SK-N-SH (cell line): ENCODE measurements around the gene BSX. TPM values are rescaled to one million over a fixed set of nuclear protein-coding genes. Genes with fewer than 3 reads are reported as not detected.

ENCODE experiments used
- CTCF ChIA-PET: fragments of 300-600, 350-600 bp; formaldehyde crosslinking; extraction: SDS; loops from one replicate; lab custom pipeline; 2021; lab: Yijun Ruan, JAX
- POLR2A ChIA-PET: fragments of 350-600 bp; sonication (Branson Sonifier 250); formaldehyde crosslinking; extraction: SDS; loops from one replicate; lab custom pipeline; 2020; ENCODE audit warnings: antibody characterized with exemption, inconsistent platforms; lab: Yijun Ruan, JAX
- DNase-seq: peaks from one replicate; pipeline ENCODE4 v3.0.0; 2012
- H2AFZ ChIP-seq: fragments of 200-600 bp; sonication (generic); 2 replicates; pipeline ENCODE4 v1.8.1; 2016; ENCODE audit warnings: antibody characterized with exemption, mild to moderate bottlenecking, low read depth
- H3F3A ChIP-seq: fragments of 200-600 bp; sonication (generic); replicated peaks from 2 replicates; pipeline ENCODE3; 2016; ENCODE audit warnings: antibody characterized with exemption, mild to moderate bottlenecking; ENCODE audit not compliant: insufficient read depth
- H3K27ac ChIP-seq, 2 experiments: fragments of 200-500 bp in 1 of 2; fragments of 200-600 bp in 1 of 2; sonication (Bioruptor generic) in 1 of 2; sonication (generic), shearing (Covaris generic) in 1 of 2; 2 replicates each; pipeline versions ENCODE4 v1.5.1 to v1.6.1; 2014 to 2016; ENCODE audit warnings: low read depth in 2 of 2, inconsistent platforms in 1 of 2, low read length in 1 of 2, mild to moderate bottlenecking in 1 of 2, mixed read lengths in 1 of 2
- H3K27me3 ChIP-seq: fragments of 200-600 bp; sonication (generic), shearing (Covaris generic); 2 replicates; pipeline ENCODE4 v1.6.1; 2016; ENCODE audit warnings: mixed run types; ENCODE audit not compliant: insufficient read depth
- H3K36me3 ChIP-seq, 2 experiments: fragments of 200-500 bp in 1 of 2; fragments of 200-600 bp in 1 of 2; sonication (Bioruptor generic) in 1 of 2; sonication (generic) in 1 of 2; replicated peaks in 1 of 2; 2 replicates each; pipeline versions ENCODE3 to v1.5.1; 2014 to 2016; ENCODE audit warnings: low read length in 1 of 2, mild to moderate bottlenecking in 1 of 2; ENCODE audit not compliant: insufficient read depth in 2 of 2, control insufficient read depth in 1 of 2
- H3K4me1 ChIP-seq, 2 experiments: fragments of 200-500 bp in 1 of 2; fragments of 200-600 bp in 1 of 2; sonication (Bioruptor generic) in 1 of 2; sonication (generic), shearing (Covaris generic) in 1 of 2; 2 replicates each; pipeline versions ENCODE4 v1.5.1 to v1.6.1; 2014 to 2016; ENCODE audit warnings: low read depth in 1 of 2, low read length in 1 of 2, mixed run types in 1 of 2; ENCODE audit not compliant: insufficient read depth in 2 of 2, control insufficient read depth in 1 of 2
- H3K4me2 ChIP-seq: fragments of 200-600 bp; sonication (generic), shearing (Covaris generic); 2 replicates; pipeline ENCODE4 v1.6.1; 2017; ENCODE audit warnings: mixed run types
- H3K4me3 ChIP-seq, 2 experiments: fragments of 200-500 bp in 1 of 2; fragments of 200-600 bp in 1 of 2; sonication (Bioruptor generic) in 1 of 2; sonication (generic), shearing (Covaris generic) in 1 of 2; 2 replicates each; pipeline versions ENCODE4 v1.5.1 to v1.8.1; 2014 to 2016; ENCODE audit warnings: low read depth in 2 of 2, inconsistent platforms in 1 of 2, low read length in 1 of 2, mild to moderate bottlenecking in 1 of 2, mixed read lengths in 1 of 2, moderate library complexity in 1 of 2
- H3K79me2 ChIP-seq: fragments of 200-600 bp; sonication (generic); 2 replicates; pipeline ENCODE4 v1.8.1; 2017; ENCODE audit warnings: mild to moderate bottlenecking; ENCODE audit not compliant: insufficient read depth
- H3K9ac ChIP-seq: fragments of 200-600 bp; sonication (generic); 2 replicates; pipeline ENCODE4 v1.6.1; 2017; ENCODE audit warnings: mixed run types
- H3K9me2 ChIP-seq: fragments of 200-600 bp; sonication (generic); 2 replicates; pipeline ENCODE4 v1.6.1; 2017; ENCODE audit warnings: mixed run types
- H3K9me3 ChIP-seq: fragments of 200-600 bp; sonication (generic); 2 replicates; pipeline ENCODE4 v1.6.1; 2017; ENCODE audit warnings: mixed run types, mild to moderate bottlenecking, moderate library complexity
- H4K20me1 ChIP-seq: fragments of 200-600 bp; sonication (generic); 2 replicates; pipeline ENCODE4 v1.6.1; 2017; ENCODE audit warnings: mild to moderate bottlenecking, mixed run types; ENCODE audit not compliant: insufficient read depth
- CHD2 ChIP-seq: fragments of 150-350 bp; IDR thresholded peaks from 2 replicates; pipeline ENCODE4 v1.6.1; 2018; ENCODE audit warnings: low read length; ENCODE audit not compliant: partially characterized antibody
- ELF1 ChIP-seq: IDR thresholded peaks from 2 replicates; pipeline ENCODE4 v1.4.0; 2012
- EZH2phosphoT487 ChIP-seq: fragments of 200-600 bp; sonication (generic); IDR thresholded peaks from 2 replicates; pipeline ENCODE4 v1.6.1; 2017; ENCODE audit warnings: low read depth, mixed run types, mild to moderate bottlenecking, antibody characterized with exemption, moderate library complexity, borderline replicate concordance
- FOXM1 ChIP-seq: IDR thresholded peaks from 2 replicates; pipeline ENCODE4 v1.4.0; 2012; ENCODE audit warnings: low read depth, mild to moderate bottlenecking
- GATA2 ChIP-seq: sonication (generic); formaldehyde crosslinking; IDR thresholded peaks from 2 replicates; pipeline ENCODE4 v1.5.0; 2020; ENCODE audit warnings: mild to moderate bottlenecking, missing genetic modification reagents
- IRF3 ChIP-seq: fragments of 150-350 bp; IDR thresholded peaks from 2 replicates; pipeline ENCODE4 v1.6.1; 2016; ENCODE audit warnings: mild to moderate bottlenecking, low read depth, low read length
- REST ChIP-seq: IDR thresholded peaks from 2 replicates; pipeline ENCODE4 v1.6.1; 2012; ENCODE audit warnings: mild to moderate bottlenecking, low read depth, low read length, moderate library complexity
- RFX5 ChIP-seq: IDR thresholded peaks from 2 replicates; pipeline ENCODE4 v1.6.1; 2012; ENCODE audit warnings: mild to moderate bottlenecking, improper control_type of control experiment, low read length
- RXRA ChIP-seq: IDR thresholded peaks from 2 replicates; pipeline ENCODE4 v1.4.0; 2012; ENCODE audit warnings: low read depth, mild to moderate bottlenecking, borderline replicate concordance
- TCF12 ChIP-seq: IDR thresholded peaks from 2 replicates; pipeline ENCODE4 v1.4.0; 2012
- USF1 ChIP-seq: IDR thresholded peaks from 2 replicates; pipeline ENCODE4 v1.4.0; 2012; ENCODE audit warnings: low read depth, borderline replicate concordance
- USF2 ChIP-seq: fragments of 150-350 bp; IDR thresholded peaks from 2 replicates; pipeline ENCODE4 v1.6.1; 2017; ENCODE audit warnings: antibody characterized with exemption, low read length, low read depth, borderline replicate concordance
- YY1 ChIP-seq: IDR thresholded peaks from 2 replicates; pipeline ENCODE4 v1.4.0; 2012; ENCODE audit warnings: low read depth, mild to moderate bottlenecking
- WGBS: methylation state at CpG from one replicate; pipeline ENCODE4 v1.1.6; 2017; ENCODE audit warnings: low lambda C conversion rate; 5-methylcytosine and 5-hydroxymethylcytosine counted together
- polyA plus RNA-seq, 3 experiments: library from polyadenylated mRNA; depleted of rRNA; stranded (reverse); fragments of >200 nt; gene quantifications; 2 replicates each; pipeline ENCODE4 v1.2.3, GENCODE V29; 2012
- TF ChIP-seq, protein P1 (sequence below): IDR thresholded peaks from 2 replicates; pipeline ENCODE4 v1.4.0; 2012; ENCODE audit warnings: low read depth, borderline replicate concordance

The BSX gene
- polyA plus RNA-seq, 1 of the 3 experiments (the other 2 are of a cell fraction) = 0.16 TPM

DNA sequence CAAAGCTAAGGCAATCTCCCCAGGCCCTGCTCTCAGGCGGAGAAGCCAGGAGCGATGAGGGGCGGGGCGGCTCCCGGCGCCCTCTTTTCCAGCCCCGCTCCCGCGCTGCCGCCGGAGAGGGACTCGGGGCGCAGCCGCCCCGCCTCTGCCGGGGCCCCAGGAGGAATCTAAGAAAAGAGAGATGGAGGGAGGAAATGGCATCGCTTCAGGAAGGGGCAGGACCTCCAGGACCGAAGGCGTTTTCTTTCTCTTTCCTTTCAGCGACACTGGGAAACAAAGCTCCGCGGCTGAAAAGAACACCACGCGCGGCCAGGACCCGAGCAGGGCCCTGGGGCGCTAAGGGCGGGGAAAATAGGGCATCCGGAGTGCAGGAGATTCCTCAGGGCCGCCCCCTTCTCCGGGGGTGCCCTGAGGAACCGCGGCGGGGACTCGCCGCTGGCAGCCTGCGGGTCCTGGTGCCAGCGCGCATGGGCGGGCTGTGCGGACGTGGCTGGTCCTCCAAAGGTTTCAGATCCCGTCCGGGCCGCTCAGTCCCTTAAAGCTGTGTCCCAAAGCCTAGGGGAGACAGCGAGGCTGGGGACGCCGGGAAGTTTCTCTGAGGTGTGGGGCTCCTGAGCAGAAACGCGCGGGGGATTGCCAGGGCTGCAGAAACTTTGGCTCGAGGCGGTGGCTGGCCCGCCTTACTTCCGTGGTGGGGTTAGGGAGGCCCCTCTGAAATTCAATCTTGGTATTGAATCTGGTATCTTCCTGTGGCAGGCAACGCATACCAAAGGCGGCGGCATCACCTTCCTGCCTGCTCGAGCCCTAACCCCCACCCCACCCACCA, 2.8 kb upstream of the BSX start (continued):
- TF ChIP-seq ELF1 = no peak
- TF ChIP-seq EZH2phosphoT487 = no peak
- TF ChIP-seq RFX5 = no peak
- no peak for TF ChIP-seq USF2
- TF ChIP-seq FOXM1 = no peak
- peak; percentile 45; the same call in 1 of the 2 replicates for TF ChIP-seq YY1
- no peak for TF ChIP-seq USF1
- TF ChIP-seq, protein P1, sequence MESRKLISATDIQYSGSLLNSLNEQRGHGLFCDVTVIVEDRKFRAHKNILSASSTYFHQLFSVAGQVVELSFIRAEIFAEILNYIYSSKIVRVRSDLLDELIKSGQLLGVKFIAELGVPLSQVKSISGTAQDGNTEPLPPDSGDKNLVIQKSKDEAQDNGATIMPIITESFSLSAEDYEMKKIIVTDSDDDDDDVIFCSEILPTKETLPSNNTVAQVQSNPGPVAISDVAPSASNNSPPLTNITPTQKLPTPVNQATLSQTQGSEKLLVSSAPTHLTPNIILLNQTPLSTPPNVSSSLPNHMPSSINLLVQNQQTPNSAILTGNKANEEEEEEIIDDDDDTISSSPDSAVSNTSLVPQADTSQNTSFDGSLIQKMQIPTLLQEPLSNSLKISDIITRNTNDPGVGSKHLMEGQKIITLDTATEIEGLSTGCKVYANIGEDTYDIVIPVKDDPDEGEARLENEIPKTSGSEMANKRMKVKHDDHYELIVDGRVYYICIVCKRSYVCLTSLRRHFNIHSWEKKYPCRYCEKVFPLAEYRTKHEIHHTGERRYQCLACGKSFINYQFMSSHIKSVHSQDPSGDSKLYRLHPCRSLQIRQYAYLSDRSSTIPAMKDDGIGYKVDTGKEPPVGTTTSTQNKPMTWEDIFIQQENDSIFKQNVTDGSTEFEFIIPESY = no peak
- TF ChIP-seq, all 33 proteins: peak for 12

DNA sequence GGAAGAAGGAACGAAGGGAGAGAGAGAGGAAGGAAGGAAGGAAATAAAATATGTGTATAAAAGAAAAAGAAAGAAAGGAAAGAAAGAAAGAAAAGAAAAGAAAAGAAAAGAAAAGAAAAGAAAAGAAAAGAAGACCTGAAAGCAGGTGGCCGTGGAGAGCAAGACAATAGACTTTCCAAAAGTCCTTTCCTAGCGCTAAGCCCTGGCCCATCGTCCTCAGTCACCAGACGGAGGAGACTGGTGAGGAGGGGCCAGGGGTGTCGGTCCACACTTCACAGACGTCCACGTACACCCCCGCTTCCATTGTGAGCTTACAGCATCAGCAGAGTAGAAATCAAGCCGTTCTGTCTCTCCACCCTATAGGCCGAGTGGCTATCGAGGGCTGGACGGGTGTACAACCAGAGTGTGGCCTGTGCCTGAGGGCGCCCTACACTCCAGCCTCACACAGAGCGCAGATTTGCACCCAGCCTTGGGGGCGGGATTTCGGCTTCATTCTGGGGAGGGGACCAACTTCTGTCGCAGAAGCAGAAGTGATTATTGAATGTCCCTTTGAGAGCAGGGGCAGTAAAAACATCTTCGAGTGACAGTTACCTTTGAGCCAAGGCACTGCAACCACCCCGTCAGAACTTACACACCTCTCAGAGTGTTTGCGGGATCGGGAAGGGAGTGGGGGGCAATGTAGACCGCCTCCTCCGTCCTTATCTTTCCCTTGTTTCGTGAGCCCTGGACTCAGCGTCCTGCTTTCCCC, 2.0 kb upstream of the BSX start:
- H3K9ac ChIP-seq = peak overlapping the region; percentile 80
- H4K20me1 ChIP-seq = no peaks in the 10 kb centered on the region
- no peaks in the 10 kb centered on the region for H3F3A ChIP-seq
- no peaks in the 10 kb centered on the region for H3K36me3 ChIP-seq
- H3K27me3 ChIP-seq = peaks cover 6% of the 10 kb centered on the region; the same call in 1 of the 2 replicates
- H3K79me2 ChIP-seq = no peaks in the 10 kb centered on the region
- no peak for TF ChIP-seq YY1
- peak; percentile 40 for TF ChIP-seq CHD2
- TF ChIP-seq RXRA = no peak
- TF ChIP-seq IRF3 = no peak
- TF ChIP-seq REST = 0 out of 2 replicates have a peak, but pooled peaks have one; percentile 21
- TF ChIP-seq GATA2 = 0 out of 2 replicates have a peak, but pooled peaks have one; percentile 10
- no peak for TF ChIP-seq TCF12
- DNase-seq = peak; percentile 89
- H2AFZ ChIP-seq = peak overlapping the region; percentile 97
- peak overlapping the region; percentile 95 for H3K4me2 ChIP-seq
- peak overlapping the region; percentile 70 to 81 for H3K27ac ChIP-seq
- H3K9me2 ChIP-seq = no peaks in the 10 kb centered on the region
- peaks cover 0 to 6% of the 10 kb centered on the region in 2 experiments; a peak in 2 of 4 replicates for H3K4me1 ChIP-seq
- ChIA-PET POLR2A (interaction anchor here (0.9 to 1.3 kb wide), 3 partner anchors 71 to 328 kb away, joined by 3 to 4 read pairs (median 3); partner anchors contain the start of genes HSPA8 and UBASH3B), CTCF (interaction anchor here (0.6 to 1.7 kb wide), 3 partner anchors 18 to 121 kb away, joined by 3 to 7 read pairs (median 4); no protein-coding TSS in a partner anchor)
- no peaks in the 10 kb centered on the region for H3K9me3 ChIP-seq
- peak overlapping the region; percentile 78 to 85 for H3K4me3 ChIP-seq
- 29% methylated on average over 16 of the region's 26 CpGs for WGBS
